Activated CD8-positive, alpha-beta memory T cell treated with anti-CD3 and anti-CD28 coated beads for 48 hours (primary cell): ENCODE results near the gene RBMS2.

Experiments used
- DNase-seq, 3 experiments: peaks; one replicate each; pipeline ENCODE4 v3.0.0-alpha.2; 2020; ENCODE audit warnings: low read depth in 2 of 3, low spot score in 2 of 3

Gene RBMS2

DNA sequence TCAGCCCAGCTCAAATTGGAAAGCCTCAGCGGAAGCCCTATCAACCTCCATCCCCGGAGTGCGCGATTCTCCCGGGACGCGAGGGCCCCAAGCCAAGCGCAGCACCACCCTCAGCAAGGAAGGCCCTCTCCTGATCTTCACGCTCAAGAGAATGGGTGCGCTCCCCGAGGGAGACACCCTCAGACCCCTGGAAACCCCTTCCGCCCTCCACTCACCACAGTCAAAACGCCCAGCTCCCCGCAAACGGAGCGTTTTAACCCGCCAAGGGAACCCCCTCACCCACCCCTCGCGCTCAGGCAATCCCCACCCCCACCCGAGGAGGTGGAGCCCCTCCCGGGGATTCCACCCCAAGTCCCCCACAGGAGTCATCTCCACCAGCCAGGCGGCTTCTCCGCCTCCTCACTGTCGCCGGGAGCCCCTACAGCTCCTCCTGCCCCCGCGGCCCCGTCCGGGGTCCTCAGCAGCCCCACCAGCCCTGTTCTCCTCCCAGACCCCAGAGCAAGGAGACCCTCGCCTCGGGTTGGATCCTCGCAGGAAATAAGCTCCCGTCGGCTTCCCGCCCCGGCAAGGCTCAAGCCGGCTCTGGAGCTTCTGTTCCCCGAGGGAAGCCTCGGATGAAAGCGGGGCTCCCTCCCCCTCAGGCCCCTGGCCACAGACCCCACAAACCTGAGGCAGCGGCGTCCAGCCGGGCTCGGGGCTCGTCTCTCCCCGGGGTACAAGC lies 108.0 kb downstream of the RBMS2 start:
- peak in 2 of 3 experiments; percentile 27 to 41 for DNase-seq

DNA sequence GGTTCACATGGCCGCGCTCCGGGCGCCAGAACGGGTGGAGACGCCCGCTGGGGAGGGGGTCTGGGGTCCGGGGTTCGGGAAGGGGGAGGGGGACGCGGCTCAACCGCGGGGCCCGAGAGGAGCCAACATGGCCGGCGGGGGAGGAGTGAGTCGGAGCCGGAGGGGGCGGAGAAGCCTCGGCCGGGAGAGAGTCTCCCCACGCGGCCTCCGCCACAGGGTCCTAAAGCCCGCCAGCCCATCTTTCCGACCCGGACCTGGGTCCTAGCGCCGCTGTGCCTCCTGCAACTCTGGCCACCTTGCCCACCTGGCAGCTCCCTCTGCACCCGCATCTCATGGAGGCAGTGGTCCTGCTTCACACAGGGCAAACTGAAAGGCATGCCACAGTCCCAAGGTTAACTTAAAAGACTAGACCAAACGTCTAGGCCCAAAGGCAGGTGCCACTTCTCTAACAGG lies 108.6 kb downstream of the RBMS2 start, which contains the start of gene BAZ2A:
TSS of gene BAZ2A (minus strand) at position 147 of the 453 bp plus-strand sequence. CDS start 12,796 bp downstream, outside the sequence.
- DNase-seq = peak; percentile 60 to 76 (median 70)

DNA sequence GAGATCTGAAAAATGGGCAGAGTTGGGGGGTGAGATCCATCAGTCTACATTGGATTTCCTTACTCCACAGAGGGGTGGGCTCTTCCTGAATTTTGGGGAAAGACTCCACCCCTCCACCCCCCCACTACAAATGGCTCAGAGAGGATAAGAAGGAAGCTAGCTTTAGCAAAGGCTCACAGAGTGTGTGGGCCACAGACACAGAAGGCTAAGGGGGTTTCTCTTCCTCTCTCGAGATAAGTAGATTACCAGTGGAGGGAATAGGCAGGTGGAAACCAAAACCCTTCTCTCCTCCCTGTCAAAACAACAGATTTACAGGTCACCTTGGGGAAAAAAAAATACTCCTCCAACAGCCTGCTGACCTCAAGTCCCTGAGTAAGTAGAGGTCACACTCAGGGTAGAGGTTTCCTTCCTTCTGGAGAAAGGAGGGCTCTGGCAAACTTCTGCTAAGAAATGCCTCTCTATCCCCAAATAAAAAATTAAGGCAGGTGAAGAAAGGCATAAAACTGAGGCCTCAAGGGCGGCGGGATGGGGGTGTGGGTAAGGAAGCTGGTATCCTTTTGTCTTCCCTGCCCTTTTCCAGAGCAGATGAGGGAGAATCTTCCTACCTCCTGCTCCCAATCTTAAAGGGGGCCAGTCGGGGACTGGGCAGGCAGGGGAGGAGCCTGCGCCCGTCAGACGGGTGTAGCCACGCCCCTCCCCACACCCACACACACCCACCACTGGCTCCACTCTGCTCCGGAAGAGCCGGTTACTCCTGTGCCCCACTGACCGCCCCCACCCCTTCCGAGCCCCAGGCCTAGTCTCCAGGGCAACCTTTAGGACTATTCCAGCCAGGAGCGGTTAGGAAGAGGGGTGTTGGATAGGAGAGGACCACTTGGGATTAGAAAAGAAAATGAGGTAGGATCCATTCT lies 110.4 kb downstream of the RBMS2 start:
- peak in 2 of 3 experiments; percentile 32 to 37 for DNase-seq

DNA sequence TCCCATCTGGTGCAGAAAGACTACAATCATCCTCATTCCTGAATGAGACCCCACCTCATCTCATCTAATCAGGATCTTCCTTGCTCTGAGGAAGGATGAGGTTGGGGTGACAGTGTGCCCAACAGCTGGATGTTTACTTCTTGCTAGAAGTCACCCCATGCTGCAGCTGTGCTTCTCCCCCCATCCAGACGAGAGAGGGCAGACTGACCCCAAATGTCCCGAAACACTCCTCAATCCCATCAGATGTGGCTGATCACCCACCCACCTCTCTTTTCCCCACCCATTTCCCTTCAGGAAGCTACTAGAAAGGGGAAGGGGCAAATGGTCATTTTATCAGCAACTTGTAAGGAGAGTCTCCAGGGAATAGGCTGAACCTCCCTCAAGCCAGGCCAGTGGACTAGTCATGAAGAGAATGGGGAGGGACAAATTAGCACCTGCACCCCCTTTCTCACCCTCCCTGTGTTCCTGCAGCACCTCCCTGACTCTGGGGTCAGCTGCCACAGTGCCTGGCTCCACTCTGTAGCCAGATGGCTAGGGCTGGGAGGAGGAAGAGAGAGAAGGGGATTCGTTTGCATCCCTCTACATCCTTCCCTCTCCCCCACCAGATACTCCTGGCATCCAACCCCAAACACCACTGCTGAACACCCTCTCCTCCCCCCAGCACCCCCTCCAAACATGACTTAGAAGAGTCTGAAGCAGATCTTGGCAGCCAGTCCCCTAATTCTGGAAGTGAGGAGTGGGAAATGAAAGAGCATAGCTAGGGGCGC lies 111.3 kb downstream of the RBMS2 start:
- no peak for DNase-seq

DNA sequence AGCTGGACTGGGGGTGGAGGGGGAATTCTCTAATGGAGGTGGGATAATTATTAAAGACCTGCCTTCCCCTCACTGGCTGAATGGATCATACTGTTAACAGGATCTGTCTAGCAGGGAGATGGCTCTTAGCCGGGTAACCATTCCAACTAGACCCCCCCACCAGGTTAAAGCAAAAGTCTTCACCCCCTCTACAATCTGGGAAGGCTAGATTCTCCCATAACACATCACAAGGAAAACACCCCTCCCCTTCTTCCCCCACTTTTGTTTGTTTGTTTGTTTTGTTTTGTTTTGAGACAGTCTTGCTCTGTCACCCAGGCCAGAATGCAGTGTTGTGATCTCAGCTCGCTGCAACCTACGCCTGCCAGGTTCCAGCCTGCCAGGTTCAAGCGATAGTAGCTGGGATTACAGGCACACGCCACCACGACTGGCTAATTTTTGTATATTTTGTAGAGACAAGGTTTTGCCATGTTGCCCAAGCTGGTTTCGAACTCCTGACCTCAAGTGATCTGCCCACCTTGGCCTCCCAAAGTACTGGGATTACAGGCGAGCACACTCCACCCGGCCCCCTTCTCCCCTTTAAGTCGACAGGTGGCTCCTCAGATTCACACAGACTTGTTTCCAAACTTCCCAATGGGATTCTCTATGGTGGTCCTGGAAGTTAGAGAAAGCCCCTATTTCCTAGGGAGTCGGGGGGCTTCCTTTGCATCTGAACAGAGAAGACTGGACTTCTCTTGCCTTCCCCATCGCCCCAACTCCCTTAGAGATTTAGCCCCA lies 112.0 kb downstream of the RBMS2 start:
- DNase-seq = no peak

DNA sequence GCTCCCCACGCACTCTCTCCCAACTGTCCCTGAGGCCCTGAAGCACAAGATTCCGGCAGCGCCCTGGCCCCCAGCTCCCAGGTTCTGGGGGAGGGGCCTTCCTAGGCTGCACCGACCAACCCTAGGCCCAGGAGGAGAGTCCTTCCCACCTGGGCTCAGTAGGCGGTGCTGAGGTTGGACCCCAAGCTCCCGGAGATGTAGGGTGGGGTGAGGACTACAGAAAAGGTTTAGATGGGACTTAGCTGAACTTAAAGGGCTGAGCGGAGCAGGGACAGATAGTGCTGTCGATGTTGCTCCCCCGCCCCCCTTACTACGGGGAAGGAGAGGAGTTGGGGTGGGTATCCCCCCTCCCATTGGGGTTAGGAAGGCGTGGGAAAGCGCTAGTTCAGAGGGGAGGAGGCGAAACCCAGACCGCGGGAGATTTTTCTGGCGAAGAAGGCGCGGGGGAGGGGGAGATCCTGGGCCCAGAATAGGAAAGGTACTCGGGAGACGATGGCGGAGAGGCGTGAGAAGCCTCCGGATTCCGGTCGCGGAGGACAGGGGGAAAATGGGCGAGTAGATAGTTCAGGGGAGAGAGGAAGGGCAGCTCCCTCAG lies 112.7 kb downstream of the RBMS2 start:
- no peak for DNase-seq

DNA sequence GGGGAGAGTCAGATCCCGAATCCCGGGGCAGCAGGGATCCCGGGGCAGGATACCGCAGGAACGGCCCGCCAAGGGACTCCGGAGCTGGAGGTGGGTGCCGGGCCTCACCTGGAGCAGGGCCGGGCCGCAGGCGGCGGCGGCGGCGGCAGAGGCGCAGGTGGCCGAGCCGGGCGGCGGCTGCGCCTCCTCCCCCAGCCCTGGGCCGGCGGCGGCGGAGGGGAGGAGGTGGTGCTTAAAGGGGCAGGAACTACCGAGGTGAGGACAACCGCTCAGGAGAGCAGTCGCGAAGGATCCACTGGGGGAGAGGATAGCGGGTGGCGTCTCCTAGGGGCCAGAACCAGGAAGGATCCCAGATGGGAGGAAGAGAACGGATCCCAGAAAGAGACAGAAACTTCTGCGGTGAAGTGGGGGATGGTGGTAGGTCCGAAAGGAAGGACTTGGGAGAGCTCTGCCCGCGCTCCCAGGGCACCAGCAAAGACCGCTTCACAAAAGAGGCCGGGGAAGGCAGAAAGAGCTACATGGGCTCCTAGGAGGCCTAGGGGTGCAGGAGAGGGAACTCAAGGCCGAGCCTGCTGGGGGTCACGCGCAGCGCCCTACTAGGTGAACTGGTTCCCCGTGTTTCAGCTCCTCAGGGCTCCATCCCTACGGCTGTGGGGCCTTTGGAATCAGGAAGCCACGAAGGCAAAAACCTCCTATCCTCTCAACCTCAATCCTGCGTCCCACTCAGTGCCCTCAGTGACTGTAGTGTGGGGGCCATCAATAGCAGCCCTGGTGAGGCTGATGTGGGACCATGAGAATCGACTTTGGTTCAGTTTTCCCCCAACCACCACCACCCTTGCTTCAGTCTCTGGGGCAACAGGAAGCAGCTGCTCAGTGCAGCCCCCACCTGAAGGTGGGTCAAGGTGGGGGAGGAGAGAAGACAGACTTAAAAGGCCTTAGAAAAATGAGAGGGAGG lies 113.5 kb downstream of the RBMS2 start:
- peak; percentile 43 to 52 (median 44) for DNase-seq

DNA sequence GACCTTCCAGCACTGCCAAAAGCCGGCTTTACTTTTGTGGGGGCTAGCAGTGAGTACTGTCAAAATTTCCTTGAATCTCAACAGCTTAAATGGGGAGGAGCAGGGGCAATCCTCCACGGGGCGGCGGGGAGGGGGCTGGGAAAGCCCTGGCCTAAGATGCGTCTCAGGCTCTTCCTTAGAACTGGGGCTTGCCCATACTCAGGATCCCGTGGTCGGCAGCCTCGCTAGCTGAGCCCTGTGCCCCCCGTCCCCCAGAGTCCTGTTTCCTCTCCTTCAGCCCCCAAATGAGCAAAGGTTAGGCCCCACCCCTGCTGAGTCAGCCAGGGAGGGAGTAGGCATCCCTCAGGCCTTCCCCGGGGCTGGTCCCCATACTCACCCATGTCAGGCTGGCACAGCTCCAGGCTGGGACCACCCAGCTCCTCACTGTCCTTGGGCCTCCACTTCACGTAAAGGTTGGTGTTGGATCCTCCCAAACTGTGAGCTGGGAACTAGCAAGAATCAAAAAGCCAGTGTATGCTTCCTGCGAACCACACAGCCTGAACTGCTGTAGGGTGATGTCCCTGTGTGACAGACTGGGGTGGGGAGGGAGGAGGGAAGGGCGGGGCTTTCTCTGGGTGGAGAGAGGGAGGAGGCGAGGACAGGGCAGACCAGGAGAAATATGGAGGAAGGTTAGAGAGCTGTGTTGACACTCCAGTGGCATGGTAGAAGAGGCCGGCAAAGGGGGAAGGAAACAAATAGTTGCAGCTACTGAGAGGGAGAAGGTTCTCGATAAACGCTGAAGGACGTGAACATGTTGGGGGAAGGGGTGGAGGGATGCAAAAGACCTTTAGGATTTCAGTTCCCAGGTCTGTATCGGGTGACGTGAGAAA lies 114.4 kb downstream of the RBMS2 start:
- peak; percentile 62 to 76 (median 71) for DNase-seq

DNA sequence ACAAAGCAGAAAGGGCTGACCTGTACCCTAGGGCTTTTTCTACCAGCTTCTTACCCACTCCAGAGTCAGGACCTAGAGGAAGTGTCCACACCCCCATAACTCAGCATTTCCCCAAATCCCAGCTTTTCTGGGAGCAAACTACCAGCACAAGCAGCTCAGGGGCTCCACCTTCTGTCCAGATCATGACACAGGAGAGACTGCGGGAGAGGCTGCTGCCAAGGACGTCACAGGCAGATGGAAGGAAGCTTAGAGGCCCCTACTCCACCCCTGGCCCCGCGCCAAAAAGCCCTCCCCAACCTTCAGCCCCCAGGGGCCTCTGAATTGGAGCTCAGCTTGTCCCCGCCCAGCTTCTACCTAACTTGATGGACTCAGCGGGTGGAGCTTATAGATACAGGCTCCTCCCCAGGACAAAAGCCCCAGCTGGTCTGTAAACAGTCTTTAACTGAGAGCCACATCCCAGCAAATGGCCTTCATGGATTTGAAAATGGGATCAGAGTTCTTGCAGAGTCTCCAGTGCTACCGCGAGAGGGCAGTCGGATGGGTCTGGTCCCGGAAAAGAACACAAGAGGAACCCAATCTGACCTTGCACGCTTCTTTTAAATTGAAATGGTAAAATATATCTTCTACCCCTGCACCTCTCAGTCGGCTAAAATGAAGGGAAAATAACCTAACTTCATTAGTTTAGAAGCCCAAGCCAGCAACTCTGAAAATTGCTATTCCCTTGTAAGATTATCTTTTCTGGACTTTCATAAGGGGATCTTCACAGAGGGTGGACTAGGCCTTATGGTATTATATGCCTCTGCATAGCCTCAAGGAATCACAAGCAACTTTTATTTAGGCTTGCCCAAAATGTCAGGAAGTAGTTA lies 115.3 kb downstream of the RBMS2 start:
- DNase-seq = peak; percentile 83 to 93 (median 87)

DNA sequence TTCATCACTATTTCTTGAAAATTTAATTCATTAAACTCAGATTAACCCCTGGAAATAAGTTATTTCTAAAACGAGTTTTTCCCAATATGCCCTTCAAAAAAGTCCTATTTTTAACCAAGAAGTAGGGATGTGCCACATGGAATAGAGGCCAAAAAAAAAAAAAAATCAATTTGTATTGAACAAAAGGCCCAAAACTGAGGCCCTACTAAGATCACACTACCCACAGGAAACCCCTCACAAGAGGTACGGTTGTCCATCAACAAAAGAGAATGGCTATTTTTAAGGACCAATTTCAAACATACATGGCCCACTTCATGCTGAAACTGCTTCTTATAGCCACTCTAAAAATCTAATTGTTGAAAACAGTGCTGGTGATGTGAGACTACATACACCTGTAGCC lies 116.0 kb downstream of the RBMS2 start:
- no peak for DNase-seq

DNA sequence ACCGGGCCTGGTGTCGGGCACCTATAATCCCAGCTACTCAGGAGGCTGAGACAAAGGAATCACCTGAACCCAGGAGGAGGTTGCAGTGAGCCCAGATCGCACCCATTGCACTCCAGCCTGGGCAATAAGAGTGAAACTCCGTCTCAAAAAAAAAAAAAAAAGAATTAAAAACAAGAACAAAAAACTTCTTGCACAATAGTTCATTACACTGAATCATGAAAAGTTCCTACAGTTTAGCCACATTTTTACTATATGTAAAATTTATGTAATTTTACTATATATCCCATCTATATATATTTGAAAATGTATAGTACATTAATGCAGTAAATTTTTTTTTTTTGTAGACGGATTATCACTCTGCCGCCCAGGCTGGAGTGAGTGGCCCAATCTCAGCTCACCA lies 119.6 kb downstream of the RBMS2 start:
- no peak for DNase-seq

DNA sequence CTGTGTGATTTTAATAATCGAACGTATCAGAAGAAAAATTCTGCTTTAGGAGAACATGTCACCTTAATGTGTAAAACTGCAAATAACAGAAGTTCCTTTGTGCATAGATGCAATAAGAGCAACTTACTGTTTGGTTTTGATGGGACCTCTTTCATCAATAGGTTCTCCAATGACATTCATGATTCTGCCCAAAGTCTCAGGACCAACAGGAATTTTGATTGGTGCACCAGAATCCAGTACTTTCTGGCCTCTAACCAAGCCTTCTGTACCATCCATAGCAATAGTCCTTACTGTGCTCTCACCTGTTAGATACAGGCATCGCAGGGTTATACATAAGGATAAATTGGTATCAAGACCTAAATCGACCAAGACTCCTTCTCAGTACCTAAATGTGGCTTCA lies 123.0 kb downstream of the RBMS2 start:
- DNase-seq = no peak

DNA sequence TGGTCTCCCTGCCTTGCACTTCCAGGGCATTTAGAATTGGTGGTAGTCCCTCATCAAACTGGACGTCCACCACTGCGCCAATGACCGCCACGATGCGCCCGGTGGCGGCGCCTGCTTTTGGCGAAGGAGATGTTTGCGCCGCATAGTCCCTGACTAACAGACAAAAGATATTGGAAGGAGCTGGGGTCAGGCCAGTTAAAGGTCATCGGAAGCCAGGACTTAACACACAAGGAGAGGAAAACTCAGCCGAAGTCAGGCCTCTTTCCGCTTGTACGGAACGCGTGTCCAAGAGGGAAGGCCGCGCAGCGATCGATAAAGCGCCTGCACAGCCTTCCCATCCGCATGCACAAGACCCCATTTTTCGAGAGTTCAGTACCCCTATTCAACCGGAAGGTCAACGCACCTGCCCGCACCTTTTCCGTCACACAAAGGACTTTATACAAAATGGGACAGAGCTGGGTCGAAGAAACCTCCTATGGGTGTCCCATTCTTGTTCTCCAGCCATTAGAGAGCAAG lies 123.6 kb downstream of the RBMS2 start:
- DNase-seq = no peak
